Activated CD8-positive, alpha-beta T cell treated with anti-CD3 and anti-CD28 coated beads, Interleukin-2, amount 10 ng/mL, durations not matched to agents 7 days and 5 days (primary cell): ENCODE data around the gene CSMD2. TPM values are rescaled to one million over a fixed set of nuclear protein-coding genes. Genes with fewer than 3 reads are reported as not detected.

ENCODE experiments used
- ATAC-seq: fragments of 150-1000 bp; cut with Tn5 transposase; one replicate; pipeline ENCODE4 v1.10.0; 2021; ENCODE audit warnings: moderate library complexity
- CTCF ChIA-PET: fragments of 350-600 bp; sonication (Branson Sonifier 250); formaldehyde crosslinking; loops from one replicate; lab custom pipeline; 2021; ENCODE audit warnings: antibody characterized with exemption; lab: Charles Lee
- POLR2A ChIA-PET: fragments of 350-600 bp; sonication (Branson Sonifier 250); formaldehyde crosslinking; loops from one replicate; lab custom pipeline; 2021; ENCODE audit warnings: antibody characterized with exemption; lab: Charles Lee
- DNase-seq: peaks from one replicate; pipeline ENCODE4 v3.0.0-alpha.2; 2020
- H3K27ac Mint-ChIP-seq: one replicate; pipeline ENCODE4 v1.8.0; 2021; ENCODE audit warnings: mild to moderate bottlenecking, mixed read lengths
- H3K27me3 Mint-ChIP-seq: one replicate; pipeline ENCODE4 v1.8.0; 2021; ENCODE audit warnings: low read depth, mixed read lengths
- H3K36me3 Mint-ChIP-seq: one replicate; pipeline ENCODE4 v1.8.0; 2021; ENCODE audit warnings: low read depth, mixed read lengths
- H3K4me1 Mint-ChIP-seq: one replicate; pipeline ENCODE4 v1.8.0; 2021; ENCODE audit warnings: low read depth, mixed read lengths
- H3K4me3 Mint-ChIP-seq: one replicate; pipeline ENCODE4 v1.8.0; 2021; ENCODE audit warnings: mild to moderate bottlenecking, mixed read lengths
- H3K9me3 Mint-ChIP-seq: one replicate; pipeline ENCODE4 v1.8.0; 2022; ENCODE audit warnings: mixed read lengths; ENCODE audit not compliant: insufficient read depth
- total RNA-seq, 2 experiments: library from RNA; stranded (reverse); gene quantifications; one replicate each; pipeline ENCODE4 v1.2.3, GENCODE V29; 2021

Gene CSMD2
- total RNA-seq, 2 experiments from 2014 or later, result not detected

- ChIA-PET POLR2A (no interaction called here), CTCF (no interaction called here)
- ATAC-seq (no peak), DNase-seq (no peak)
- Mint-ChIP-seq H3K9me3 (no peaks in the 10 kb centered on the region), H3K36me3 (no peaks in the 10 kb centered on the region), H3K27ac (no peak overlapping the region), H3K4me3 (no peak overlapping the region), H3K4me1 (no peaks in the 10 kb centered on the region), H3K27me3 (no peaks in the 10 kb centered on the region)
Measured at GRCh38 chr1:34060187-34060730, 104.8 kb downstream of the CSMD2 start.

GRCh38 chr1:34057347-34058130 is 107.5 kb downstream of the CSMD2 start:
- no peak overlapping the region for H3K27ac Mint-ChIP-seq
- POLR2A ChIA-PET, result no interaction called here
- no peak overlapping the region for H3K4me3 Mint-ChIP-seq
- no peaks in the 10 kb centered on the region for H3K4me1 Mint-ChIP-seq
- CTCF ChIA-PET, result interaction anchor here (0.6 kb wide), 1 partner anchor 201 kb away, joined by 3 read pairs; no protein-coding TSS in a partner anchor
- ATAC-seq (no peak), DNase-seq (no peak)
- no peaks in the 10 kb centered on the region for H3K36me3 Mint-ChIP-seq
- no peaks in the 10 kb centered on the region for H3K27me3 Mint-ChIP-seq
- H3K9me3 Mint-ChIP-seq, result no peaks in the 10 kb centered on the region

- ChIA-PET CTCF (no interaction called here), POLR2A (no interaction called here)
- DNase-seq (no peak), ATAC-seq (no peak)
- Mint-ChIP-seq H3K9me3 (no peaks in the 10 kb centered on the region), H3K36me3 (no peaks in the 10 kb centered on the region), H3K27me3 (no peaks in the 10 kb centered on the region), H3K4me1 (no peaks in the 10 kb centered on the region), H3K27ac (no peak overlapping the region), H3K4me3 (no peak overlapping the region)
Measured at GRCh38 chr1:34055818-34056217, 109.2 kb downstream of the CSMD2 start.

- Mint-ChIP-seq H3K4me3 (no peak overlapping the region), H3K4me1 (no peaks in the 10 kb centered on the region), H3K27me3 (no peaks in the 10 kb centered on the region), H3K9me3 (no peaks in the 10 kb centered on the region), H3K36me3 (no peaks in the 10 kb centered on the region), H3K27ac (no peak overlapping the region)
- ChIA-PET CTCF (no interaction called here), POLR2A (no interaction called here)
- ATAC-seq (no peak), DNase-seq (no peak)
Measured at GRCh38 chr1:34054920-34055319, 110.1 kb downstream of the CSMD2 start.

- no peak overlapping the region for H3K27ac Mint-ChIP-seq
- no peaks in the 10 kb centered on the region for H3K9me3 Mint-ChIP-seq
- no peaks in the 10 kb centered on the region for H3K27me3 Mint-ChIP-seq
- ATAC-seq (no peak), DNase-seq (no peak)
- H3K4me3 Mint-ChIP-seq, result no peak overlapping the region
- POLR2A ChIA-PET, result no interaction called here
- no peaks in the 10 kb centered on the region for H3K4me1 Mint-ChIP-seq
- CTCF ChIA-PET, result no interaction called here
- H3K36me3 Mint-ChIP-seq, result no peaks in the 10 kb centered on the region
Measured at GRCh38 chr1:34053660-34054059, 111.4 kb downstream of the CSMD2 start.

GRCh38 chr1:34052565-34052964 is 112.5 kb downstream of the CSMD2 start:
- Mint-ChIP-seq H3K9me3 (no peaks in the 10 kb centered on the region), H3K27me3 (no peaks in the 10 kb centered on the region), H3K27ac (no peak overlapping the region), H3K36me3 (no peaks in the 10 kb centered on the region), H3K4me3 (no peak overlapping the region), H3K4me1 (no peaks in the 10 kb centered on the region)
- POLR2A ChIA-PET, result no interaction called here
- ATAC-seq, result no peak
- CTCF ChIA-PET, result no interaction called here
- DNase-seq, result no peak

- Mint-ChIP-seq H3K36me3 (no peaks in the 10 kb centered on the region), H3K27ac (no peak overlapping the region), H3K9me3 (no peaks in the 10 kb centered on the region), H3K4me3 (no peak overlapping the region), H3K4me1 (no peaks in the 10 kb centered on the region), H3K27me3 (no peaks in the 10 kb centered on the region)
- ChIA-PET CTCF (no interaction called here), POLR2A (no interaction called here)
- ATAC-seq (no peak), DNase-seq (no peak)
Measured at GRCh38 chr1:34050709-34051485, 114.1 kb downstream of the CSMD2 start.

- no peaks in the 10 kb centered on the region for H3K27me3 Mint-ChIP-seq
- H3K27ac Mint-ChIP-seq, result no peak overlapping the region
- DNase-seq, result no peak
- no peak overlapping the region for H3K4me3 Mint-ChIP-seq
- H3K9me3 Mint-ChIP-seq, result no peaks in the 10 kb centered on the region
- no peaks in the 10 kb centered on the region for H3K36me3 Mint-ChIP-seq
- CTCF ChIA-PET, result no interaction called here
- no peaks in the 10 kb centered on the region for H3K4me1 Mint-ChIP-seq
- POLR2A ChIA-PET, result no interaction called here
- ATAC-seq, result no peak
Measured at GRCh38 chr1:34049994-34050393, 115.0 kb downstream of the CSMD2 start.

GRCh38 chr1:34049477-34049876 is 115.6 kb downstream of the CSMD2 start:
- Mint-ChIP-seq H3K4me3 (no peak overlapping the region), H3K9me3 (no peaks in the 10 kb centered on the region), H3K27me3 (no peaks in the 10 kb centered on the region), H3K27ac (no peak overlapping the region), H3K36me3 (no peaks in the 10 kb centered on the region), H3K4me1 (no peaks in the 10 kb centered on the region)
- POLR2A ChIA-PET, result no interaction called here
- CTCF ChIA-PET, result no interaction called here
- ATAC-seq (no peak), DNase-seq (no peak)

- H3K36me3 Mint-ChIP-seq, result no peaks in the 10 kb centered on the region
- H3K27ac Mint-ChIP-seq, result no peak overlapping the region
- no peak for DNase-seq
- H3K4me1 Mint-ChIP-seq, result no peaks in the 10 kb centered on the region
- no peak for ATAC-seq
- no peaks in the 10 kb centered on the region for H3K9me3 Mint-ChIP-seq
- POLR2A ChIA-PET, result no interaction called here
- no peak overlapping the region for H3K4me3 Mint-ChIP-seq
- CTCF ChIA-PET, result no interaction called here
- peaks cover 2% of the 10 kb centered on the region for H3K27me3 Mint-ChIP-seq
Measured at GRCh38 chr1:34037856-34038255, 127.2 kb downstream of the CSMD2 start.

GRCh38 chr1:34037109-34037508 is 127.9 kb downstream of the CSMD2 start:
- Mint-ChIP-seq H3K4me1 (no peaks in the 10 kb centered on the region), H3K27ac (no peak overlapping the region), H3K9me3 (no peaks in the 10 kb centered on the region), H3K4me3 (no peak overlapping the region), H3K27me3 (peaks cover 2% of the 10 kb centered on the region), H3K36me3 (no peaks in the 10 kb centered on the region)
- CTCF ChIA-PET, result no interaction called here
- DNase-seq, result no peak
- no peak for ATAC-seq
- POLR2A ChIA-PET, result no interaction called here

- H3K27me3 Mint-ChIP-seq, result peaks cover 5% of the 10 kb centered on the region
- ChIA-PET CTCF (no interaction called here), POLR2A (no interaction called here)
- H3K4me3 Mint-ChIP-seq, result no peak overlapping the region
- H3K36me3 Mint-ChIP-seq, result no peaks in the 10 kb centered on the region
- no peaks in the 10 kb centered on the region for H3K4me1 Mint-ChIP-seq
- DNase-seq, result no peak
- ATAC-seq, result no peak
- no peaks in the 10 kb centered on the region for H3K9me3 Mint-ChIP-seq
- no peak overlapping the region for H3K27ac Mint-ChIP-seq
Measured at GRCh38 chr1:34034036-34034435, 131.0 kb downstream of the CSMD2 start.
